Endothelial cell of umbilical vein (primary cell): ENCODE measurements around the gene WWC1. TPM values are rescaled to one million over a fixed set of nuclear protein-coding genes. Genes with fewer than 3 reads are reported as not detected.

Source experiments
- BruUV-seq: library from RNA; stranded (reverse); fragments of 400-500 nt; replicated peaks from 2 replicates; lab custom pipeline; 2021; lab: Mats Ljungman, UMichigan
- CTCF ChIA-PET: fragments of 300-600, 350-600 bp; sonication (Branson Sonifier 250); formaldehyde crosslinking; loops from one replicate; lab custom pipeline; 2021; ENCODE audit warnings: antibody characterized with exemption, inconsistent platforms; lab: Charles Lee
- POLR2A ChIA-PET: fragments of 300-600, 350-600 bp; sonication (Branson Sonifier 250); formaldehyde crosslinking; loops from one replicate; lab custom pipeline; 2021; ENCODE audit warnings: antibody characterized with exemption, inconsistent platforms; lab: Charles Lee
- DNase-seq: peaks from one replicate; pipeline ENCODE4 v3.0.0-alpha.2; 2011; ENCODE audit warnings: low read depth, low spot score
- FAIRE-seq: peaks from 2 replicates; lab custom pipeline; 2011; peaks lifted over from hg19 to GRCh38; lab: Jason Lieb, UNC
- H2AFZ ChIP-seq: 2 replicates; pipeline ENCODE4 v1.6.0; 2012; ENCODE audit warnings: low read depth, low read length, control low read depth, inconsistent platforms
- H3K27ac ChIP-seq: 2 replicates; pipeline ENCODE4 v1.5.1; 2011; ENCODE audit warnings: low read depth, mild to moderate bottlenecking, control low read depth, low read length, moderate library complexity; ENCODE audit not compliant: insufficient read depth
- H3K27me3 ChIP-seq, 2 experiments: 2 replicates each; pipeline versions ENCODE4 v1.6.0 to v1.6.1; 2011; ENCODE audit warnings: low read length in 2 of 2, mixed read lengths in 1 of 2; ENCODE audit not compliant: control insufficient read depth in 2 of 2, insufficient read depth in 2 of 2
- H3K36me3 ChIP-seq, 2 experiments: 2 replicates in 1 of 2; 3 replicates in 1 of 2; pipeline ENCODE4 v1.5.1; 2011; ENCODE audit warnings: low read length in 2 of 2, mild to moderate bottlenecking in 1 of 2, moderate library complexity in 1 of 2; ENCODE audit not compliant: control insufficient read depth in 2 of 2, insufficient read depth in 2 of 2; ENCODE audit errors: extremely low read depth in 1 of 2
- H3K4me1 ChIP-seq: 3 replicates; pipeline ENCODE4 v1.5.1; 2011; ENCODE audit warnings: mild to moderate bottlenecking, low read length; ENCODE audit not compliant: control insufficient read depth, insufficient read depth; ENCODE audit errors: extremely low read depth
- H3K4me2 ChIP-seq: 2 replicates; pipeline ENCODE4 v1.6.1; 2011; ENCODE audit warnings: low read length, control low read depth, mixed read lengths; ENCODE audit not compliant: insufficient read depth
- H3K4me3 ChIP-seq, 3 experiments: fragments of 200-600 bp in 1 of 3; sonication (generic), shearing (Covaris generic) in 1 of 3; replicated peaks in 1 of 3; 2 replicates each; pipeline ENCODE4 v1.5.1; 2011 to 2016; ENCODE audit warnings: control low read depth in 3 of 3, low read length in 3 of 3, mild to moderate bottlenecking in 2 of 3, inconsistent platforms in 1 of 3, low read depth in 1 of 3, moderate library complexity in 1 of 3; ENCODE audit not compliant: insufficient read depth in 1 of 3
- H3K79me2 ChIP-seq: 2 replicates; pipeline ENCODE4 v1.6.0; 2012; ENCODE audit warnings: low read length, inconsistent platforms; ENCODE audit not compliant: control insufficient read depth, insufficient read depth
- H3K9ac ChIP-seq: replicated peaks from 2 replicates; pipeline ENCODE3; 2011; ENCODE audit warnings: low read length, control low read depth; ENCODE audit not compliant: insufficient read depth; ENCODE audit errors: extremely low read depth
- H3K9me1 ChIP-seq: replicated peaks from 3 replicates; pipeline ENCODE4 v1.6.0; 2011; ENCODE audit warnings: mild to moderate bottlenecking, low read length; ENCODE audit not compliant: control insufficient read depth, insufficient read depth; ENCODE audit errors: extremely low read depth
- H3K9me3 ChIP-seq: replicated peaks from 2 replicates; pipeline ENCODE4 v1.5.1; 2012; ENCODE audit warnings: low read length, inconsistent platforms; ENCODE audit not compliant: control insufficient read depth, insufficient read depth
- H4K20me1 ChIP-seq: replicated peaks from 2 replicates; pipeline ENCODE3; 2011; ENCODE audit warnings: mild to moderate bottlenecking, low read length; ENCODE audit not compliant: control insufficient read depth, insufficient read depth; ENCODE audit errors: extremely low read depth
- EZH2 ChIP-seq: IDR thresholded peaks from 2 replicates; pipeline ENCODE4 v1.6.1; 2012; ENCODE audit warnings: borderline replicate concordance, low read depth, mild to moderate bottlenecking, moderate library complexity, low read length, inconsistent platforms; ENCODE audit not compliant: severe bottlenecking
- FOS ChIP-seq: IDR thresholded peaks from 2 replicates; pipeline ENCODE4 v1.6.1; 2011; ENCODE audit warnings: mild to moderate bottlenecking, low read length, moderate library complexity, borderline replicate concordance; ENCODE audit not compliant: insufficient read depth
- GATA2 ChIP-seq: IDR thresholded peaks from 2 replicates; pipeline ENCODE4 v1.7.0; 2011; ENCODE audit warnings: low read depth, mild to moderate bottlenecking, moderate library complexity, mixed read lengths, low read length; ENCODE audit not compliant: insufficient read length, insufficient read depth
- MYC ChIP-seq: IDR thresholded peaks from one replicate; pipeline ENCODE4 v1.6.1; 2011; ENCODE audit warnings: mild to moderate bottlenecking, low read depth, low read length
- POLR2AphosphoS5 ChIP-seq: IDR thresholded peaks from 2 replicates; pipeline ENCODE4 v1.6.1; 2012; ENCODE audit warnings: low read depth, mild to moderate bottlenecking, control low read depth, low read length, moderate library complexity; ENCODE audit not compliant: insufficient read depth
- dilution Hi-C: fragments of 300-500 bp; cut with MboI; formaldehyde crosslinking; loops from one replicate; pipeline ENCODE4 v1.15.0; 2019; ENCODE audit warnings: low sequenced_read_pairs; ENCODE audit not compliant: extremely low pct_ligation_motif_present
- intact Hi-C: fragments of 100-400 bp; cut with micrococcal nuclease; formaldehyde crosslinking; loops from one replicate; pipeline ENCODE4 v1.10.0; 2022
- polyA plus RNA-seq, 4 experiments: library from polyadenylated mRNA; depleted of rRNA in 3 of 4; stranded (reverse) in 3 of 4; unstranded in 1 of 4; fragments of >200 nt; gene quantifications; 2 replicates each; pipeline versions ENCODE4 v1.2.1 to v1.2.3, GENCODE V29; 2011 to 2012; ENCODE audit warnings: missing spikeins in 1 of 4
- total RNA-seq: library from RNA; stranded (reverse); gene quantifications from 2 replicates; pipeline ENCODE4 v1.2.3, GENCODE V29; 2021

WWC1 gene
- total and polyA plus RNA-seq, 2 donors (not counting 3 experiments of a cell fraction or from before 2014, with no cell fraction given) = 0.03 to 0.91 TPM

GRCh38 chr5:168312606-168313295 lies 21.3 kb downstream of the WWC1 start:
- no peak for TF ChIP-seq EZH2
- BruUV-seq = no TSS peak
- Histone ChIP-seq H3K27ac (no peak overlapping the region), H3K9me1 (no peaks in the 10 kb centered on the region), H3K27me3 (no peaks in the 10 kb centered on the region), H3K36me3 (no peaks in the 10 kb centered on the region), H2AFZ (no peak overlapping the region), H4K20me1 (no peaks in the 10 kb centered on the region), H3K4me2 (no peak overlapping the region), H3K9me3 (no peaks in the 10 kb centered on the region), H3K4me1 (peaks cover under 1% of the 10 kb centered on the region), H3K9ac (no peak overlapping the region), H3K79me2 (no peaks in the 10 kb centered on the region), H3K4me3 (no peak overlapping the region)
- intact Hi-C loops = no loop called here
- no peak for FAIRE-seq
- ChIA-PET POLR2A (interaction anchor here (0.6 kb wide), 1 partner anchor 216 kb away, joined by 3 read pairs; no protein-coding TSS in a partner anchor), CTCF (interaction anchor here (1.5 kb wide), 1 partner anchor 43 kb away, joined by 3 read pairs; no protein-coding TSS in a partner anchor)
- dilution Hi-C loops = no loop called here
- no peak for DNase-seq

DNA sequence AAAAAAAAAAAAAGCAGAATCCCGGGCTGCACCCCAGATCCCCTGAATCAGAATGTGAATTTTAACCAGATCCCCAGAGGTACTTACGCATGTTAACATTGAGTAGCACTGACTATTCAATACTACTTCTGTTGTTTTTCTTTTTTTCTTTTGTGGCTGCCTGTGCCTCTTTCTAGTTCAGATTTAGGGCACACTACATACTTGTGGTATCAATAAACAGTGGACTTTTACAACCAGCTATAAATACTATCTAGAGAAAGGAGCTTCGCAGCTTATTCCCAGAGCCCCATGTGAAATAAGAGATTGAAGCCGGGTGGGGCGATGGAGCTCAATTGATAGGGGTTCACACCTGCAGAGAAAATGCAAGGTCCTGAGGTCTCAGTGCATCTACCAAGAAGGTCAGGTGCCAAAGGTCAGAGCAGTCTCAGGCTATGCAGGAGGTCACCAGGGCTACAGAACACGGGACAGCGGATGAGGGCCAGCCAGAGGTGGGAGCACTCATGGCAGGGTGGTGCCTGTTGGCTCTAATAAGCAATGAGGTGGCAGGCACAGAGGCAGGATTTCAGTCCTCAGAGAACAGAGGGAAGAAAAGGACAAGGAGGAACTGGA lies 22.3 kb downstream of the WWC1 start:
- H3K9ac ChIP-seq = no peak overlapping the region
- H3K36me3 ChIP-seq = no peaks in the 10 kb centered on the region
- CTCF ChIA-PET = no interaction called here
- peaks cover 4% of the 10 kb centered on the region for H3K4me1 ChIP-seq
- FAIRE-seq = no peak
- no peak overlapping the region for H3K4me3 ChIP-seq
- BruUV-seq = no TSS peak
- H3K9me3 ChIP-seq = no peaks in the 10 kb centered on the region
- H4K20me1 ChIP-seq = no peaks in the 10 kb centered on the region
- dilution Hi-C loops (no loop called here), intact Hi-C loops (no loop called here)
- no peaks in the 10 kb centered on the region for H3K27me3 ChIP-seq
- DNase-seq = no peak
- POLR2A ChIA-PET = no interaction called here
- no peaks in the 10 kb centered on the region for H3K79me2 ChIP-seq
- H2AFZ ChIP-seq = no peak overlapping the region
- H3K4me2 ChIP-seq = no peak overlapping the region
- no peak for TF ChIP-seq MYC
- TF ChIP-seq POLR2AphosphoS5 = no peak
- TF ChIP-seq GATA2 = no peak
- no peak for TF ChIP-seq FOS
- no peak overlapping the region for H3K27ac ChIP-seq
- H3K9me1 ChIP-seq = no peaks in the 10 kb centered on the region
